ENCODE measurements around the gene GTPBP6.

DNA sequence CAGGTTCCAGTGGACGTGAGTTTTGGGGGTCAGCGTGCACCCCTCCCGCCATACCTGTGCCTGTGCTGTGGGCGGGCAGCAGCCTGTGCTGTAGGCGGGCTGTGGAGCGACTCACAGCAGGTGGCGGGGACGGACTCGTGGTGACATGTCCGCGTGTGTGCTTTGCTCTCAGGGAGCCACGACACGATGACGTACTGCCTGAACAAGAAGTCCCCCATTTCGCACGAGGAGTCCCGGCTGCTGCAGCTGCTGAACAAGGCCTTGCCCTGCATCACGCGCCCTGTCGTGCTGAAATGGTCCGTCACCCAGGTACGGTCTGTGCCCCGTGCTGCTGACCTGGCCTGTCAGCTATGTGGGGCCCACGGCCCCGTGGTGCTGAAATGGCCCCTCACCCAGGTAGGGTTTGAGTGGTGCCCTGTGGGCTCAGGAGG lies 30.0 kb downstream of the GTPBP6 start:
- no peak for TF ChIP-seq POLR2A (IDR thresholded peaks at IDR 0.05)
- TF ChIP-seq, protein P1, sequence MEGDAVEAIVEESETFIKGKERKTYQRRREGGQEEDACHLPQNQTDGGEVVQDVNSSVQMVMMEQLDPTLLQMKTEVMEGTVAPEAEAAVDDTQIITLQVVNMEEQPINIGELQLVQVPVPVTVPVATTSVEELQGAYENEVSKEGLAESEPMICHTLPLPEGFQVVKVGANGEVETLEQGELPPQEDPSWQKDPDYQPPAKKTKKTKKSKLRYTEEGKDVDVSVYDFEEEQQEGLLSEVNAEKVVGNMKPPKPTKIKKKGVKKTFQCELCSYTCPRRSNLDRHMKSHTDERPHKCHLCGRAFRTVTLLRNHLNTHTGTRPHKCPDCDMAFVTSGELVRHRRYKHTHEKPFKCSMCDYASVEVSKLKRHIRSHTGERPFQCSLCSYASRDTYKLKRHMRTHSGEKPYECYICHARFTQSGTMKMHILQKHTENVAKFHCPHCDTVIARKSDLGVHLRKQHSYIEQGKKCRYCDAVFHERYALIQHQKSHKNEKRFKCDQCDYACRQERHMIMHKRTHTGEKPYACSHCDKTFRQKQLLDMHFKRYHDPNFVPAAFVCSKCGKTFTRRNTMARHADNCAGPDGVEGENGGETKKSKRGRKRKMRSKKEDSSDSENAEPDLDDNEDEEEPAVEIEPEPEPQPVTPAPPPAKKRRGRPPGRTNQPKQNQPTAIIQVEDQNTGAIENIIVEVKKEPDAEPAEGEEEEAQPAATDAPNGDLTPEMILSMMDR (IDR thresholded peaks at IDR 0.05) = no peak

Data from adrenal gland (tissue), 5 donors.